DOHH2 (cell line): ENCODE measurements around the gene SCARB2.

Experiments
- EZH2phosphoT487 ChIP-seq: fragments of 200-600 bp; sonication (generic); IDR thresholded peaks from 2 replicates; pipeline ENCODE4 v1.6.1; 2017; ENCODE audit warnings: borderline replicate concordance, mild to moderate bottlenecking, antibody characterized with exemption, low read length, moderate library complexity, mixed read lengths
- TF ChIP-seq, protein P1 (sequence below): fragments of 200-600 bp; sonication (generic); IDR thresholded peaks from one replicate; pipeline ENCODE4 v1.5.1; 2014; ENCODE audit warnings: antibody characterized with exemption, mild to moderate bottlenecking, low read depth, low read length; ENCODE audit not compliant: poor library complexity, severe bottlenecking

DNA sequence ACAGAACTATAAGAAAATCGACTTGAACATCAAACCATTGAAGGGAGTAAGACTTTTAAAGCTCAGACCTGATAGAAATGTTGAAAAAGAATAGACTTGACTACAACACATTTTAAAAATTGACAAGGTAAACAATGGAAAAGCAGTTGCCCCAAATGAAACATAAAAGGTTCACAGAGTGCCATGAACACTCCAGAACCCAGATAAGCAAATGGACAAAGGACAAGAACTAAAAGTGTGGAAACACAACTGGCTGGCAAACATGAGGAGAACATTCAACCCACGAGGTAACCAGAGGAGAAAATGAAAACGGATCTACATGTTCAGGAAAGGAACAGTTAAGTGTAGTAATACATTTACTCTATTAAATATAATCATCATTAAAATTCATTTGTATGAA, 26.5 kb downstream of the SCARB2 start:
- TF ChIP-seq EZH2phosphoT487, result no peak
- TF ChIP-seq, protein P1, sequence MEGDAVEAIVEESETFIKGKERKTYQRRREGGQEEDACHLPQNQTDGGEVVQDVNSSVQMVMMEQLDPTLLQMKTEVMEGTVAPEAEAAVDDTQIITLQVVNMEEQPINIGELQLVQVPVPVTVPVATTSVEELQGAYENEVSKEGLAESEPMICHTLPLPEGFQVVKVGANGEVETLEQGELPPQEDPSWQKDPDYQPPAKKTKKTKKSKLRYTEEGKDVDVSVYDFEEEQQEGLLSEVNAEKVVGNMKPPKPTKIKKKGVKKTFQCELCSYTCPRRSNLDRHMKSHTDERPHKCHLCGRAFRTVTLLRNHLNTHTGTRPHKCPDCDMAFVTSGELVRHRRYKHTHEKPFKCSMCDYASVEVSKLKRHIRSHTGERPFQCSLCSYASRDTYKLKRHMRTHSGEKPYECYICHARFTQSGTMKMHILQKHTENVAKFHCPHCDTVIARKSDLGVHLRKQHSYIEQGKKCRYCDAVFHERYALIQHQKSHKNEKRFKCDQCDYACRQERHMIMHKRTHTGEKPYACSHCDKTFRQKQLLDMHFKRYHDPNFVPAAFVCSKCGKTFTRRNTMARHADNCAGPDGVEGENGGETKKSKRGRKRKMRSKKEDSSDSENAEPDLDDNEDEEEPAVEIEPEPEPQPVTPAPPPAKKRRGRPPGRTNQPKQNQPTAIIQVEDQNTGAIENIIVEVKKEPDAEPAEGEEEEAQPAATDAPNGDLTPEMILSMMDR, result no peak
